ENCODE results near the gene SPNS1. TPM values are rescaled to one million over a fixed set of nuclear protein-coding genes. Genes with fewer than 3 reads are reported as not detected.

SPNS1 gene
- total RNA-seq, 1 donor: 33.2 TPM

GRCh38 chr16:29014561-29015069 is 40.0 kb downstream of the SPNS1 start:
- no peak for TF ChIP-seq CTCF (IDR thresholded peaks at IDR 0.05; ENCODE audit: insufficient read depth, low read depth, low read length)
- no peak overlapping the region for H3K4me3 ChIP-seq (ENCODE audit: low read depth, low read length)
- DNase-seq (ENCODE audit: low read depth): no peak

GRCh38 chr16:29022196-29022595 is 47.6 kb downstream of the SPNS1 start:
- DNase-seq (ENCODE audit: low read depth): no peak
- H3K4me3 ChIP-seq (ENCODE audit: low read depth, low read length): no peak overlapping the region
- no peak for TF ChIP-seq CTCF (IDR thresholded peaks at IDR 0.05; ENCODE audit: insufficient read depth, low read depth, low read length)

DNA sequence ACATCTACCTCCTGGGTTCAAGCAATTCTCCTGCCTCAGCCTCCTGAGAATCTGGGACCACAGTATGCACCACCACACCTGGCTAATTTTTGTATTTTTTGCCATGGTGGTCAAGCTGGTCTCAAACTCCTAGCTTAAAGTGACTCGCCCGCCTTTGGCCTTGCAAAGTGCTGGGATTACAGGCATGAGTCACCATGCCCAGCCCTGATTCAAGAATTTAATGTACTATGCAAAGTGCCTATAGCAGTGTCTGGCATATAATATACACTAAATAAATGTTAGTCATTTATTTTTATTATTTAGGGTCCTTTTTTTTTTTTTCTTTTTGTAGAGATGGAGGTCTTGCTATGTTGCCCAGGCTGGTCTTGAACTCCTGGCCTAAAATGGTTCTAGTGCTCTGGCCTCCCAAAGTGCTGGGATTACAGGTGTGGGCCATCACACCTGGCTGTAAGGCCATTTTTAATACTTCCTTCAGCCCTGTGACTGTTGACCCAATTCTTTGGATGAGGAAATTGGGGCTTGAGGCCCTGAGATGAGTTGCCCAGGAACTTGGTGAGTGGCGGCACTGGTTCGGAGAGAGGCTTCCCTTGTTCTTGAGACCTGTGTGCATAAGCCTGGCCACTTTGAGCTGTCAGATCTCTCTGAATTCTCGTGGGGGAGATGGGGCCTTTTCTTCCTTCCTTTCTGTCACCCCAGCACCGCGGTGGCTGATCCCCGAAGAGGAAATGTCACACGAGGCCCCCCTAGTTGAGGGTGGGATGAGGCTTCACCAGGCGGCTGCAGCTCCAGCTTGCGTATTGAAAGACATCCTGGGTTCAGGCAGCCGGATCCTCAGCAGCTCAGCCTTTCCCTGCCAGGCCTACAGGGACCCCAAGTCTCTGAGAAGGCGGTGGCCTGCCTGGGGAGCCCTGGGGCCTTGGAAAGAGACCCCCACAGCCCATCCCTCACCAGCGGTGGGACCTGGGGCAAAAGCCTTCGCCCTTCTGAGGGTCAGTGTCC is 49.0 kb downstream of the SPNS1 start:
- no peak for DNase-seq (ENCODE audit: low read depth)
- H3K4me3 ChIP-seq (ENCODE audit: low read depth, low read length): no peak overlapping the region
- TF ChIP-seq CTCF (IDR thresholded peaks at IDR 0.05; ENCODE audit: insufficient read depth, low read depth, low read length): no peak

- no peak for TF ChIP-seq CTCF (IDR thresholded peaks at IDR 0.05; ENCODE audit: insufficient read depth, low read depth, low read length)
- no peak overlapping the region for H3K4me3 ChIP-seq (ENCODE audit: low read depth, low read length)
- DNase-seq (ENCODE audit: low read depth): no peak
Observed at GRCh38 chr16:29024278-29024677, 49.7 kb downstream of the SPNS1 start.

DNA sequence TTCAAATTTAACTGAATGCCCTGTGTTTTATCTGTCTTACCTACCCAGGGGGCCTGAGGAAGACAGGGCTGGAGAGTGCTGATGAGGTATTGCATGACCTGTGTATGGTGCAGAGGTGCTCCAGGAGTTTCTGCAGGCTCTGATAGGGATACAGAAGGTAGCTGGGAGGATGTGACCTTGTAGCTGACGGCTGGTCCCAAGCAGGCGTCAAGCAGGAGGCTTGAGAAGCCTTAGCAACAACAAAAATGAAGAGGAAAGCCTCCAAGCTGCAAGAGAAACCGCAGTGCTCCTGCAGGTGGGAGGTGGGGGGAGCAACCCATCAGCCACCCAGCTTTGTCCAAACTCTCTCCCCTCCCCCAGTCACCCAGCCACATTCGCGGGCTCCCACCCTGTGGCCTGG is 50.6 kb downstream of the SPNS1 start:
- TF ChIP-seq CTCF (IDR thresholded peaks at IDR 0.05; ENCODE audit: insufficient read depth, low read depth, low read length): no peak
- DNase-seq (ENCODE audit: low read depth): no peak
- H3K4me3 ChIP-seq (ENCODE audit: low read depth, low read length): no peak overlapping the region

DNA sequence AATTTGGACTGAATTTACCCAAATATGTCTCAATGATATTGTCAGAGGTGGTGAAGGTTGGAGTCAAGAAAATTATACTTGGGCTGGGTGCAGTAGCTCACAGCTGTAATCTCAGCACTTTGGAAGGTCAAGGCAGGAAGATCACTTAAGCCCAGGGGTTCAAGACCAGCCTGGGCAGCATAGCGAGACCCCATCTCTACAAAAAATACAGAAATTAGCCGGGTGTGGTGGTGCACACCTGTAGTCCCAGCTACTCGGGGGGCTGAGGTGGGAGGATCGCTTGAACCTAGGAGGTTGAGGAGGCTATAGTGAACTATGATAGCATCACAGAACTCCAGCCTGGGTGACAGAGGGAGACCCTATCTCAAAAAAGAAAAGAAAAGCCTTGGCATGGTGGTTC is 51.2 kb downstream of the SPNS1 start:
- no peak for DNase-seq (ENCODE audit: low read depth)
- no peak overlapping the region for H3K4me3 ChIP-seq (ENCODE audit: low read depth, low read length)
- TF ChIP-seq CTCF (IDR thresholded peaks at IDR 0.05; ENCODE audit: insufficient read depth, low read depth, low read length): no peak
